22Rv1 (cell line): ENCODE data around the gene ULK4.

Source experiments
- H3K27ac ChIP-seq: fragments of 450-650 bp; 2 replicates; pipeline ENCODE4 v1.5.1; 2017
- ZFX ChIP-seq: fragments of 450-650 bp; IDR thresholded peaks from 2 replicates; pipeline ENCODE4 v1.6.1; 2017; ENCODE audit warnings: antibody characterized with exemption, borderline replicate concordance
- TF ChIP-seq, protein P1 (sequence below): fragments of 450-650 bp; IDR thresholded peaks from 2 replicates; pipeline ENCODE4 v1.5.1; 2017; ENCODE audit warnings: mild to moderate bottlenecking

The ULK4 gene

DNA sequence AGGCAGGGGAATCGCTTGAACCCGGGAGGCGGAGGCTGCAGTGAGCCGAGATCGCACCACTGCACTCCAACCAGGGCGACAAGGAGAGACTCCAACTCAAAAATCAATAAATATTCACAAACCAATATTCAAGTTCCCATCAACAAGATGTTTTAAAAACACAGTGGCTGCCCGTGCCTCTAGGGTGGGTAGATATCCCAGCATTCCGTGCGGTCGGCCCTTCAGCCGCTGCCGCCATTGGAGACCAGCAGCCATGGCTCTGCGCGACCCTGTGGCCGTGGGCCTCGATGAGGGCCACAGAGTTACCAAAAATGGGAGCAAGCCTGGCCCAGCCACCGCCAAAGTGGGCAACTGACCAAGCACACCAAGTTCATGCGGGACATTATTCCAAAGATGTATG is 6.7 kb downstream of the ULK4 start:
- no peak overlapping the region for H3K27ac ChIP-seq
- TF ChIP-seq, protein P1, sequence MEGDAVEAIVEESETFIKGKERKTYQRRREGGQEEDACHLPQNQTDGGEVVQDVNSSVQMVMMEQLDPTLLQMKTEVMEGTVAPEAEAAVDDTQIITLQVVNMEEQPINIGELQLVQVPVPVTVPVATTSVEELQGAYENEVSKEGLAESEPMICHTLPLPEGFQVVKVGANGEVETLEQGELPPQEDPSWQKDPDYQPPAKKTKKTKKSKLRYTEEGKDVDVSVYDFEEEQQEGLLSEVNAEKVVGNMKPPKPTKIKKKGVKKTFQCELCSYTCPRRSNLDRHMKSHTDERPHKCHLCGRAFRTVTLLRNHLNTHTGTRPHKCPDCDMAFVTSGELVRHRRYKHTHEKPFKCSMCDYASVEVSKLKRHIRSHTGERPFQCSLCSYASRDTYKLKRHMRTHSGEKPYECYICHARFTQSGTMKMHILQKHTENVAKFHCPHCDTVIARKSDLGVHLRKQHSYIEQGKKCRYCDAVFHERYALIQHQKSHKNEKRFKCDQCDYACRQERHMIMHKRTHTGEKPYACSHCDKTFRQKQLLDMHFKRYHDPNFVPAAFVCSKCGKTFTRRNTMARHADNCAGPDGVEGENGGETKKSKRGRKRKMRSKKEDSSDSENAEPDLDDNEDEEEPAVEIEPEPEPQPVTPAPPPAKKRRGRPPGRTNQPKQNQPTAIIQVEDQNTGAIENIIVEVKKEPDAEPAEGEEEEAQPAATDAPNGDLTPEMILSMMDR: no peak
- no peak for TF ChIP-seq ZFX

DNA sequence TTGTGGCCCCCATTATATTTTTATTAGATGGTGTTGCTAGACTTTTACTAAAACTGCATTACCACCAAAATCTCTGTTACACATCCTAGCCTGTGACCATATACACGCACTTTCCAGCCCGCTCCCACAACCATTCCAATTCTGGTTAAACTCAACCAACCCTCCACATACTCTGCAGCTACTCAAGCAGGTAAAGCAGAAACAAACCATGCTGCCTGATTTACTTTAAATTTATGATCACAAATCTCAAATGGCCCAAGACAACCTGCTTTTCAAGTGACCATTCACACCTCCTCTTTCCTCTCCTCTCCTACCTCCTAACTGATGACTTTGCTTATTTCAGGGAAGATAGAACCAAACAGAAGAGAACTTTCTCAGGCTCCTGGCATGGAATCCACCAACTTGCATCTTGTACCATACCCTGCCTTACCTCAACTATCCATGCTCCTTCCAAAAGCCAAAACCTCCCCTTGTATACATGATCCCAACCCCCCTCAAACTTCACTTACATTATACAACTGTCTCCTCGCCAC is 18.5 kb downstream of the ULK4 start:
- TF ChIP-seq ZFX: no peak
- TF ChIP-seq, protein P1: no peak

DNA sequence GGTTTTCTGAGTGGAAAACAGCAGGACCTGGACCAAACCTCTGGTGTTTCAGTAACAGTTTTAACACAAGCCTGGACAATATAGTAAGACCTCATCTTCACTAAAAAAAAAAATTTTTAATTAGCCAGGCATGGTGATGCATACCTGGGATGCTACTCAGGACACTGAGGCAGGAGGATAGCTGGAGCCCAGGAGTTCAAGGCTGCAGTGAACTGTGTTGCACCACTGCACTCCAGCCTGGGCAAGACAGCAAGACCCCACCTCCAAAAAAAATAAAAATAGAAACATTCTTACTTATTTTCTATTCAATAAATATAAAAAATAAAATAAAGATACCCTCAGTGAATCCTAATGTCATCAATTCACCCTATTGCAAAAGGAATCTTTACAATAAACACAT is 21.5 kb downstream of the ULK4 start:
- TF ChIP-seq, protein P1: no peak
- no peak for TF ChIP-seq ZFX
- H3K27ac ChIP-seq: no peak overlapping the region

More for the DNA sequence above, 18.5 kb downstream of the ULK4 start:
- H3K27ac ChIP-seq: no peak overlapping the region

DNA sequence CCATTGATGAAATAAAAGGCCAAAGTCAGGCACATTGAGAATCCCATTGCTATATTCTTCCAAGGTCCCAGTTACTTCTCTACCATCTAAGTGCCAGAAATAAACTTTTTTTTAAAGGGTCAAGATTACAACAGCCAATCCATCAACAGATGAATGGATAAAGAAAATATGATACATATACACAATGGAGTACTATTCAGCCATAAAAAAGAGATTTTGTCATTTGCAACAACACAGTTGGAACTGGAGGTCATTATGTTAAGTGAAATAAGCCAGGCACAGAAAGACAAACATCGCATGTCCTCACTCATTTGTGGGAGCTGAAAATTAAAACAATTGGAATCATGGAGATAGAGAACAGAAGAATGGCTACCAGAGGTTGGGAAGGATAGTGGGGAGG is 25.5 kb downstream of the ULK4 start:
- no peak overlapping the region for H3K27ac ChIP-seq
- TF ChIP-seq ZFX: no peak
- TF ChIP-seq, protein P1: no peak

DNA sequence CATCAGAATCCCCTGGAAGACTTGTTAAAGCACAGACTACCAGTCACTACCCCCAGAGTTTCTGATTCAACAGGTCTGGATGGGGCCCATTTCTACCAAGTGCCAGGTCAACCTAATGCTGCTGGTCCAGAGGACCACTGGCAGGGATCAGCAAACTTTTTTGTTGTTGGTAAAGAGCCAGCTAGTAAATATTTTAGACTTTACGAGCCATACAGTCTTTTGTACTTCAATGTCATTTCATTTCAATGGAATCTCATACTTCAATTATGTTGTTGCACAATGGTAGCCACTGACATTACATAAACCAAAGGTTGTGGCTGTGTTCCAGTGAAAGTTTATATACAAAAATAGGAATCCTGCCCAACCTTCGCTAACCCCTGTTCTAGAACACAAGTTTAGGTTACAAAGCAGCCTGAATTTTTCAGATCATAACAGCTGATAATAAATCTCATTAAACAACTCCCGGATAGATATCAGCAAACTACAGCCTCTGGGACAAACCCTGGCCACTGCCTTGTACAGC is 28.7 kb downstream of the ULK4 start:
- TF ChIP-seq, protein P1: no peak
- TF ChIP-seq ZFX: no peak
- no peak overlapping the region for H3K27ac ChIP-seq

DNA sequence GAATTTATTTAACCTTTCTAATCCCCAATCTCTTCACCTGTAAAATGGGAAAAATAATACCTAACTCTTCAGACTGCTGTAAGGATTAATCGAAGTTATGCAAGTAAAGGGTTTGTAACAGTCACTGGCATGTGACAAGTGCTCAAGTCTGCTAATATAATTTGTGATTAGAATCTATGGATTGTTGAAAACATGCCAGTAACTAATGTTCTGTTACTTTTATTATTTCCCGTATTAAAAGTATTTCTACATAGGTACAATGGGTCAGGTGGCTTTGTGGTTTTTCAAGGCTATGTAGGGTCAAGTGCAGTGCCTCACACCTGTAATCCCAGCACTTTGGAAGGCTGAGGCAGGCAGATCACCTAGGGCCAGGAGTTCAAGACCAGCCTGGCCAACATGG is 29.4 kb downstream of the ULK4 start:
- 0 out of 2 replicates have a peak overlapping the region, but pooled peaks have one; percentile 10 for H3K27ac ChIP-seq

DNA sequence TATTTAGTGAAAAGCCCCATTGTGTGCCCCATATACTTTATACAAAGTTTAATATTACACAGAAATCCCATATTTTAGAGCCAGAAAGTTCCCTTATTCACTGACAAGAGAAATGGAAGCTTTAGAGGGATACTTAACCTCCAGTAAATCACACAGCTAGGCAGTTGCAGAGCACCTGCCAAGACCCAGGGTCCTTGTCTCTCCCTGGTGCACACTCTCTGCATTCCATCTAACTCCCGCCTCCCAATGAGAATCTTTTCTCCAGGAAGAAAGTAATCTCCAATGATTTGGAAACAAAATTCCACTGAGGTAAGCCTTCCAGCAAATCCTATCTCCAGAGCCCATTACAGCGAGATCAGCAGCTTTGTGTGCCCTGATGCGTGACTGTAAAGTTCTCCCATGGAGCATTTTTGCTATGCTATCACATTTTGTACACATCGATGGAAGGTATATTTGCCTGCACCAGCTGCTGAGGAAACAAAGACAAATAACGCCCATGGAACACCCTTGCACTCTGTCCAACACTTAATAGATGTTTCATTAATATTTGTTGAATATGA is 41.4 kb downstream of the ULK4 start:
- no peak for TF ChIP-seq ZFX
- TF ChIP-seq, protein P1: no peak
- H3K27ac ChIP-seq: no peak overlapping the region

More for the DNA sequence above, 29.4 kb downstream of the ULK4 start:
- TF ChIP-seq, protein P1: no peak
- no peak for TF ChIP-seq ZFX
